ENCODE results near the gene DLEC1.

GRCh38 chr3:38006445-38006995, 32.5 kb upstream of the DLEC1 start:
- TF ChIP-seq, protein P1, sequence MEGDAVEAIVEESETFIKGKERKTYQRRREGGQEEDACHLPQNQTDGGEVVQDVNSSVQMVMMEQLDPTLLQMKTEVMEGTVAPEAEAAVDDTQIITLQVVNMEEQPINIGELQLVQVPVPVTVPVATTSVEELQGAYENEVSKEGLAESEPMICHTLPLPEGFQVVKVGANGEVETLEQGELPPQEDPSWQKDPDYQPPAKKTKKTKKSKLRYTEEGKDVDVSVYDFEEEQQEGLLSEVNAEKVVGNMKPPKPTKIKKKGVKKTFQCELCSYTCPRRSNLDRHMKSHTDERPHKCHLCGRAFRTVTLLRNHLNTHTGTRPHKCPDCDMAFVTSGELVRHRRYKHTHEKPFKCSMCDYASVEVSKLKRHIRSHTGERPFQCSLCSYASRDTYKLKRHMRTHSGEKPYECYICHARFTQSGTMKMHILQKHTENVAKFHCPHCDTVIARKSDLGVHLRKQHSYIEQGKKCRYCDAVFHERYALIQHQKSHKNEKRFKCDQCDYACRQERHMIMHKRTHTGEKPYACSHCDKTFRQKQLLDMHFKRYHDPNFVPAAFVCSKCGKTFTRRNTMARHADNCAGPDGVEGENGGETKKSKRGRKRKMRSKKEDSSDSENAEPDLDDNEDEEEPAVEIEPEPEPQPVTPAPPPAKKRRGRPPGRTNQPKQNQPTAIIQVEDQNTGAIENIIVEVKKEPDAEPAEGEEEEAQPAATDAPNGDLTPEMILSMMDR (conservative IDR thresholded peaks at IDR 0.05 in 1 of 2, IDR thresholded peaks at IDR 0.05 in 1 of 2; ENCODE audit: low read depth in 1 of 2, low read length in 2 of 2) = no peak
- no peak for TF ChIP-seq EZH2 (IDR thresholded peaks at IDR 0.05; ENCODE audit: low read length, missing control alignments)
